IgD-negative memory B cell (primary cell): ENCODE results near the gene EEF1AKMT2. TPM values are rescaled to one million over a fixed set of nuclear protein-coding genes. Genes with fewer than 3 reads are reported as not detected.
"Not testable (repeated sequence)": the region's sequence is repeated elsewhere in the genome, so short reads cannot be mapped to it uniquely, and the experiment has no call there.

Source experiments
- H3K27ac Mint-ChIP-seq, 3 donors: one replicate each; pipeline ENCODE4 v1.8.0; 2020 to 2022; ENCODE audit warnings: mild to moderate bottlenecking in 3 of 3, mixed read lengths in 3 of 3, moderate library complexity in 1 of 3
- H3K27me3 Mint-ChIP-seq: one replicate; pipeline ENCODE4 v1.8.0; 2021; ENCODE audit warnings: mixed read lengths
- H3K36me3 Mint-ChIP-seq: one replicate; pipeline ENCODE4 v1.8.0; 2020; ENCODE audit warnings: mild to moderate bottlenecking, mixed read lengths
- H3K4me1 Mint-ChIP-seq, 3 donors: one replicate each; pipeline ENCODE4 v1.8.0; 2020 to 2022; ENCODE audit warnings: mixed read lengths in 3 of 3, mild to moderate bottlenecking in 1 of 3
- H3K4me3 Mint-ChIP-seq, 4 donors: one replicate each; pipeline ENCODE4 v1.8.0; 2020 to 2022; ENCODE audit warnings: mild to moderate bottlenecking in 4 of 4, mixed read lengths in 4 of 4, moderate library complexity in 3 of 4
- H3K9me3 Mint-ChIP-seq, 3 donors: one replicate each; pipeline ENCODE4 v1.8.0; 2020 to 2021; ENCODE audit warnings: mixed read lengths in 3 of 3, mild to moderate bottlenecking in 1 of 3
- polyA plus RNA-seq: library from polyadenylated mRNA; unstranded; fragments of 300-500 nt; fragmentation: Illumina TruSeq; gene quantifications from one replicate; pipeline ENCODE4 v1.2.3, GENCODE V29; 2021

EEF1AKMT2 gene
- polyA plus RNA-seq, result 23.3 TPM

GRCh38 chr10:124791547-124792348, at the start of gene EEF1AKMT2:
Gene EEF1AKMT2 (minus strand): TSS chr10:124791887. CDS start chr10:124791833, 54 bp downstream.
- Mint-ChIP-seq H3K4me1 (peaks cover 3 to 17% (median 8%) of the 10 kb centered on the region in 3 donors), H3K9me3 (no peaks in the 10 kb centered on the region), H3K4me3 (peak within 1 kb of the TSS; percentile 94 to 98 (median 96)), H3K36me3 (peaks cover 3% of the 10 kb centered on the region), H3K27ac (peak within 1 kb of the TSS; percentile 75 to 99 (median 96)), H3K27me3 (no peaks in the 10 kb centered on the region)

GRCh38 chr10:124837687-124838086, 46.0 kb upstream of the EEF1AKMT2 start:
- H3K27me3 Mint-ChIP-seq, result no peaks in the 10 kb centered on the region
- no peaks in the 10 kb centered on the region for H3K9me3 Mint-ChIP-seq
- no peak overlapping the region for H3K27ac Mint-ChIP-seq
- no peak overlapping the region for H3K4me3 Mint-ChIP-seq
- H3K36me3 Mint-ChIP-seq, result peaks cover 9% of the 10 kb centered on the region
- H3K4me1 Mint-ChIP-seq, result no peaks in the 10 kb centered on the region

GRCh38 chr10:124831116-124831515, 39.4 kb upstream of the EEF1AKMT2 start:
- Mint-ChIP-seq H3K27ac (no peak overlapping the region), H3K4me3 (no peak overlapping the region), H3K27me3 (no peaks in the 10 kb centered on the region), H3K9me3 (no peaks in the 10 kb centered on the region), H3K4me1 (no peaks in the 10 kb centered on the region), H3K36me3 (peaks cover 3% of the 10 kb centered on the region)

- no peak overlapping the region for H3K27ac Mint-ChIP-seq
- no peaks in the 10 kb centered on the region for H3K4me1 Mint-ChIP-seq
- H3K36me3 Mint-ChIP-seq, result no peaks in the 10 kb centered on the region
- no peaks in the 10 kb centered on the region for H3K27me3 Mint-ChIP-seq
- H3K4me3 Mint-ChIP-seq, result no peak overlapping the region
- no peaks in the 10 kb centered on the region for H3K9me3 Mint-ChIP-seq
Measured at GRCh38 chr10:124830445-124830844, 38.8 kb upstream of the EEF1AKMT2 start.

GRCh38 chr10:124829447-124830115, 37.9 kb upstream of the EEF1AKMT2 start:
- Mint-ChIP-seq H3K27me3 (no peaks in the 10 kb centered on the region), H3K4me1 (no peaks in the 10 kb centered on the region), H3K27ac (no peak overlapping the region), H3K9me3 (no peaks in the 10 kb centered on the region), H3K36me3 (no peaks in the 10 kb centered on the region), H3K4me3 (no peak overlapping the region)

GRCh38 chr10:124827474-124827873, 35.8 kb upstream of the EEF1AKMT2 start:
- no peak overlapping the region for H3K4me3 Mint-ChIP-seq
- H3K27ac Mint-ChIP-seq, result no peak overlapping the region
- H3K36me3 Mint-ChIP-seq, result no peaks in the 10 kb centered on the region
- no peaks in the 10 kb centered on the region for H3K9me3 Mint-ChIP-seq
- H3K4me1 Mint-ChIP-seq, result no peaks in the 10 kb centered on the region
- no peaks in the 10 kb centered on the region for H3K27me3 Mint-ChIP-seq

- Mint-ChIP-seq H3K27me3 (no peaks in the 10 kb centered on the region), H3K4me3 (no peak overlapping the region), H3K9me3 (no peaks in the 10 kb centered on the region), H3K4me1 (no peaks in the 10 kb centered on the region), H3K36me3 (peaks cover 2% of the 10 kb centered on the region), H3K27ac (no peak overlapping the region)
Measured at GRCh38 chr10:124826262-124826661, 34.6 kb upstream of the EEF1AKMT2 start.

- H3K4me1 Mint-ChIP-seq, result no peaks in the 10 kb centered on the region
- H3K36me3 Mint-ChIP-seq, result peaks cover 2% of the 10 kb centered on the region
- H3K9me3 Mint-ChIP-seq, result no peaks in the 10 kb centered on the region
- H3K27me3 Mint-ChIP-seq, result no peaks in the 10 kb centered on the region
- H3K4me3 Mint-ChIP-seq, result no peak overlapping the region
- no peak overlapping the region for H3K27ac Mint-ChIP-seq
Measured at GRCh38 chr10:124825702-124826101, 34.0 kb upstream of the EEF1AKMT2 start.

- not testable (repeated sequence) for H3K36me3 Mint-ChIP-seq, H3K27me3 Mint-ChIP-seq, H3K4me3 Mint-ChIP-seq, H3K9me3 Mint-ChIP-seq, H3K27ac Mint-ChIP-seq, H3K4me1 Mint-ChIP-seq
Measured at GRCh38 chr10:124824932-124825331, 33.2 kb upstream of the EEF1AKMT2 start.

GRCh38 chr10:124824507-124824906, 32.8 kb upstream of the EEF1AKMT2 start:
- no peaks in the 10 kb centered on the region for H3K27me3 Mint-ChIP-seq
- H3K36me3 Mint-ChIP-seq, result peaks cover 5% of the 10 kb centered on the region
- no peak overlapping the region for H3K4me3 Mint-ChIP-seq
- H3K4me1 Mint-ChIP-seq, result no peaks in the 10 kb centered on the region
- no peak overlapping the region for H3K27ac Mint-ChIP-seq
- H3K9me3 Mint-ChIP-seq, result no peaks in the 10 kb centered on the region

GRCh38 chr10:124821520-124821919, 29.8 kb upstream of the EEF1AKMT2 start:
- no peak overlapping the region for H3K27ac Mint-ChIP-seq
- H3K27me3 Mint-ChIP-seq, result no peaks in the 10 kb centered on the region
- H3K4me3 Mint-ChIP-seq, result no peak overlapping the region
- no peaks in the 10 kb centered on the region for H3K4me1 Mint-ChIP-seq
- peaks cover 5% of the 10 kb centered on the region for H3K36me3 Mint-ChIP-seq
- no peaks in the 10 kb centered on the region for H3K9me3 Mint-ChIP-seq

GRCh38 chr10:124820121-124820520, 28.4 kb upstream of the EEF1AKMT2 start:
- Mint-ChIP-seq H3K27ac (no peak overlapping the region), H3K4me3 (no peak overlapping the region), H3K27me3 (no peaks in the 10 kb centered on the region), H3K9me3 (no peaks in the 10 kb centered on the region), H3K4me1 (no peaks in the 10 kb centered on the region), H3K36me3 (peaks cover 5% of the 10 kb centered on the region)

GRCh38 chr10:124802313-124802675, 10.6 kb upstream of the EEF1AKMT2 start:
- Mint-ChIP-seq H3K9me3 (no peaks in the 10 kb centered on the region), H3K4me1 (peaks cover 10 to 14% (median 14%) of the 10 kb centered on the region in 3 donors), H3K27ac (peak overlapping the region; percentile 84 to 98 (median 94)), H3K27me3 (no peaks in the 10 kb centered on the region), H3K36me3 (no peaks in the 10 kb centered on the region), H3K4me3 (peak overlapping the region; percentile 85 to 95 (median 90))

- Mint-ChIP-seq H3K4me1 (peaks cover 13 to 16% (median 14%) of the 10 kb centered on the region in 3 donors), H3K36me3 (no peaks in the 10 kb centered on the region), H3K27me3 (no peaks in the 10 kb centered on the region), H3K27ac (peak overlapping the region in 1 of 3 donors; percentile 51), H3K9me3 (no peaks in the 10 kb centered on the region), H3K4me3 (peak overlapping the region in 2 of 4 donors; percentile 14 to 87)
Measured at GRCh38 chr10:124799211-124799610, 7.5 kb upstream of the EEF1AKMT2 start.

GRCh38 chr10:124798781-124799180, 7.1 kb upstream of the EEF1AKMT2 start:
- Mint-ChIP-seq H3K4me1 (peaks cover 13 to 16% (median 14%) of the 10 kb centered on the region in 3 donors), H3K36me3 (no peaks in the 10 kb centered on the region), H3K27me3 (no peaks in the 10 kb centered on the region), H3K27ac (no peak overlapping the region), H3K4me3 (peak overlapping the region in 2 of 4 donors; percentile 14 to 87), H3K9me3 (no peaks in the 10 kb centered on the region)

- Mint-ChIP-seq H3K4me3 (no peak overlapping the region), H3K36me3 (no peaks in the 10 kb centered on the region), H3K9me3 (no peaks in the 10 kb centered on the region), H3K27me3 (no peaks in the 10 kb centered on the region), H3K27ac (no peak overlapping the region), H3K4me1 (peaks cover 13 to 16% (median 14%) of the 10 kb centered on the region in 3 donors)
Measured at GRCh38 chr10:124798364-124798763, 6.7 kb upstream of the EEF1AKMT2 start.
